ENCODE data around the gene WDR33. TPM values are rescaled to one million over a fixed set of nuclear protein-coding genes. Genes with fewer than 3 reads are reported as not detected.

WDR33 gene
- total and polyA plus RNA-seq, 4 donors, result 8.2 to 37.5 (median 22.4) TPM

DNA sequence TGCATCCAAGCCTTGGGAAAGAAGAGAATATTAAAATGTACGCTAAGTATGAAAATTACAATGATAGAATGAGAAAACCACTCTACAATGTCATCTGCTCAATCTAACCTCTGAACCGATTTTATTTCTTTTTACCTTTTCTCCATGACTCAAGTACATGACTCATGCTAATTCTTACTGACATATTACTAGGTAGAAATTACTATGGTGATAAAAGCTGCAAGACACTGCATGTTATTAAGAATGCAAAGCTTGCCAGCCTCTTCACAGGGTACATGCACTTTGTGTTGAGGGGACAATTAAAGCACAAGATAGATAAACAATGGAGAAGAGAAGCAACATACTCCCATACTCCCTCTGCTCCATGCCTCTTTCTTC, 89.0 kb downstream of the WDR33 start:
- no peak for DNase-seq (ENCODE audit: low spot score)
- H3K4me3 ChIP-seq (ENCODE audit: low read depth in 1 of 3, low read length in 3 of 3), result no peak overlapping the region
- H3K36me3 ChIP-seq (ENCODE audit: control insufficient read depth in 4 of 4, insufficient read depth in 3 of 4, low read depth in 1 of 4, low read length in 3 of 4), result peaks cover 9 to 39% (median 28%) of the 10 kb centered on the region in 4 donors
- 98% methylated on average over 2 of the region's 2 CpGs for WGBS
- no peak overlapping the region for H3K27ac ChIP-seq (ENCODE audit: low read depth in 1 of 2, low read length in 2 of 2)
- TF ChIP-seq TAF1 (conservative IDR thresholded peaks at IDR 0.05), result no peak
- TF ChIP-seq, protein P1, sequence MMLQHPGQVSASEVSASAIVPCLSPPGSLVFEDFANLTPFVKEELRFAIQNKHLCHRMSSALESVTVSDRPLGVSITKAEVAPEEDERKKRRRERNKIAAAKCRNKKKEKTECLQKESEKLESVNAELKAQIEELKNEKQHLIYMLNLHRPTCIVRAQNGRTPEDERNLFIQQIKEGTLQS (IDR thresholded peaks at IDR 0.05), result no peak
- TF ChIP-seq, protein P2, sequence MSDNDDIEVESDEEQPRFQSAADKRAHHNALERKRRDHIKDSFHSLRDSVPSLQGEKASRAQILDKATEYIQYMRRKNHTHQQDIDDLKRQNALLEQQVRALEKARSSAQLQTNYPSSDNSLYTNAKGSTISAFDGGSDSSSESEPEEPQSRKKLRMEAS (IDR thresholded peaks at IDR 0.05), result no peak
- no peak for TF ChIP-seq FOXA2 (IDR thresholded peaks at IDR 0.05)
- no peak for TF ChIP-seq GABPA (IDR thresholded peaks at IDR 0.05 in 1 of 2, conservative IDR thresholded peaks at IDR 0.05 in 1 of 2)
- no peak for TF ChIP-seq RXRA (IDR thresholded peaks at IDR 0.05)
- TF ChIP-seq NR2F2 (IDR thresholded peaks at IDR 0.05), result no peak
- TF ChIP-seq EGR1 (IDR thresholded peaks at IDR 0.05; ENCODE audit: low read depth in 2 of 2), result no peak
- TF ChIP-seq SP1 (IDR thresholded peaks at IDR 0.05), result no peak
- TF ChIP-seq, protein P3, sequence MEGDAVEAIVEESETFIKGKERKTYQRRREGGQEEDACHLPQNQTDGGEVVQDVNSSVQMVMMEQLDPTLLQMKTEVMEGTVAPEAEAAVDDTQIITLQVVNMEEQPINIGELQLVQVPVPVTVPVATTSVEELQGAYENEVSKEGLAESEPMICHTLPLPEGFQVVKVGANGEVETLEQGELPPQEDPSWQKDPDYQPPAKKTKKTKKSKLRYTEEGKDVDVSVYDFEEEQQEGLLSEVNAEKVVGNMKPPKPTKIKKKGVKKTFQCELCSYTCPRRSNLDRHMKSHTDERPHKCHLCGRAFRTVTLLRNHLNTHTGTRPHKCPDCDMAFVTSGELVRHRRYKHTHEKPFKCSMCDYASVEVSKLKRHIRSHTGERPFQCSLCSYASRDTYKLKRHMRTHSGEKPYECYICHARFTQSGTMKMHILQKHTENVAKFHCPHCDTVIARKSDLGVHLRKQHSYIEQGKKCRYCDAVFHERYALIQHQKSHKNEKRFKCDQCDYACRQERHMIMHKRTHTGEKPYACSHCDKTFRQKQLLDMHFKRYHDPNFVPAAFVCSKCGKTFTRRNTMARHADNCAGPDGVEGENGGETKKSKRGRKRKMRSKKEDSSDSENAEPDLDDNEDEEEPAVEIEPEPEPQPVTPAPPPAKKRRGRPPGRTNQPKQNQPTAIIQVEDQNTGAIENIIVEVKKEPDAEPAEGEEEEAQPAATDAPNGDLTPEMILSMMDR (IDR thresholded peaks at IDR 0.05; ENCODE audit: low read depth, low read length, missing input control), result no peak
- TF ChIP-seq YY1 (IDR thresholded peaks at IDR 0.05), result no peak
- TF ChIP-seq, protein P4, sequence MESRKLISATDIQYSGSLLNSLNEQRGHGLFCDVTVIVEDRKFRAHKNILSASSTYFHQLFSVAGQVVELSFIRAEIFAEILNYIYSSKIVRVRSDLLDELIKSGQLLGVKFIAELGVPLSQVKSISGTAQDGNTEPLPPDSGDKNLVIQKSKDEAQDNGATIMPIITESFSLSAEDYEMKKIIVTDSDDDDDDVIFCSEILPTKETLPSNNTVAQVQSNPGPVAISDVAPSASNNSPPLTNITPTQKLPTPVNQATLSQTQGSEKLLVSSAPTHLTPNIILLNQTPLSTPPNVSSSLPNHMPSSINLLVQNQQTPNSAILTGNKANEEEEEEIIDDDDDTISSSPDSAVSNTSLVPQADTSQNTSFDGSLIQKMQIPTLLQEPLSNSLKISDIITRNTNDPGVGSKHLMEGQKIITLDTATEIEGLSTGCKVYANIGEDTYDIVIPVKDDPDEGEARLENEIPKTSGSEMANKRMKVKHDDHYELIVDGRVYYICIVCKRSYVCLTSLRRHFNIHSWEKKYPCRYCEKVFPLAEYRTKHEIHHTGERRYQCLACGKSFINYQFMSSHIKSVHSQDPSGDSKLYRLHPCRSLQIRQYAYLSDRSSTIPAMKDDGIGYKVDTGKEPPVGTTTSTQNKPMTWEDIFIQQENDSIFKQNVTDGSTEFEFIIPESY (IDR thresholded peaks at IDR 0.05), result no peak
- TF ChIP-seq FOXA1 (IDR thresholded peaks at IDR 0.05), result no peak
- TF ChIP-seq HNF4G (IDR thresholded peaks at IDR 0.05), result no peak
- H3K9ac ChIP-seq (ENCODE audit: low read depth in 1 of 2, low read length in 2 of 2), result no peak overlapping the region
- H3K4me1 ChIP-seq (ENCODE audit: control insufficient read depth in 4 of 4, insufficient read depth in 4 of 4, low read length in 3 of 4), result no peaks in the 10 kb centered on the region
- H3K27me3 ChIP-seq (ENCODE audit: control insufficient read depth in 4 of 4, insufficient read depth in 4 of 4, low read length in 3 of 4), result no peaks in the 10 kb centered on the region
- no peaks in the 10 kb centered on the region for H3K9me3 ChIP-seq (ENCODE audit: control insufficient read depth in 4 of 4, low read length in 3 of 4)

GRCh38 chr2:127721311-127721977, 89.5 kb downstream of the WDR33 start:
- Histone ChIP-seq H3K9ac (ENCODE audit: low read depth in 1 of 2, low read length in 2 of 2) (no peak overlapping the region), H3K9me3 (ENCODE audit: control insufficient read depth in 4 of 4, low read length in 3 of 4) (no peaks in the 10 kb centered on the region), H3K4me3 (ENCODE audit: low read depth in 1 of 3, low read length in 3 of 3) (no peak overlapping the region), H3K27ac (ENCODE audit: low read depth in 1 of 2, low read length in 2 of 2) (no peak overlapping the region), H3K27me3 (ENCODE audit: control insufficient read depth in 4 of 4, insufficient read depth in 4 of 4, low read length in 3 of 4) (no peaks in the 10 kb centered on the region), H3K4me1 (ENCODE audit: control insufficient read depth in 4 of 4, insufficient read depth in 4 of 4, low read length in 3 of 4) (no peaks in the 10 kb centered on the region), H3K36me3 (ENCODE audit: control insufficient read depth in 4 of 4, insufficient read depth in 3 of 4, low read depth in 1 of 4, low read length in 3 of 4) (peaks cover 12 to 39% (median 28%) of the 10 kb centered on the region in 4 donors)
- no peak for TF ChIP-seq JUND (IDR thresholded peaks at IDR 0.05)
- TF ChIP-seq EGR1 (IDR thresholded peaks at IDR 0.05; ENCODE audit: low read depth in 2 of 2), result no peak
- TF ChIP-seq RXRA (IDR thresholded peaks at IDR 0.05), result no peak
- no peak for TF ChIP-seq FOXA1 (IDR thresholded peaks at IDR 0.05)
- no peak for TF ChIP-seq NR2F2 (IDR thresholded peaks at IDR 0.05)
- TF ChIP-seq FOXA2 (IDR thresholded peaks at IDR 0.05), result no peak
- TF ChIP-seq REST (IDR thresholded peaks at IDR 0.05), result no peak
- TF ChIP-seq SP1 (IDR thresholded peaks at IDR 0.05), result no peak
- no peak for TF ChIP-seq HNF4A (conservative IDR thresholded peaks at IDR 0.05)
- TF ChIP-seq, protein P3 (IDR thresholded peaks at IDR 0.05; ENCODE audit: low read depth, low read length, missing input control), result no peak
- WGBS, result 97% methylated on average over 6 of the region's 6 CpGs
- no peak for DNase-seq (ENCODE audit: low spot score)

All from liver (tissue), 9 donors.